ENCODE results near the gene COL5A1.

COL5A1 gene

GRCh38 chr9:134815435-134816214, 174.0 kb downstream of the COL5A1 start:
- DNase-seq (ENCODE audit: low spot score) = no peak

- DNase-seq (ENCODE audit: low spot score) = no peak
Observed at GRCh38 chr9:134816264-134816663, 174.7 kb downstream of the COL5A1 start.

DNA sequence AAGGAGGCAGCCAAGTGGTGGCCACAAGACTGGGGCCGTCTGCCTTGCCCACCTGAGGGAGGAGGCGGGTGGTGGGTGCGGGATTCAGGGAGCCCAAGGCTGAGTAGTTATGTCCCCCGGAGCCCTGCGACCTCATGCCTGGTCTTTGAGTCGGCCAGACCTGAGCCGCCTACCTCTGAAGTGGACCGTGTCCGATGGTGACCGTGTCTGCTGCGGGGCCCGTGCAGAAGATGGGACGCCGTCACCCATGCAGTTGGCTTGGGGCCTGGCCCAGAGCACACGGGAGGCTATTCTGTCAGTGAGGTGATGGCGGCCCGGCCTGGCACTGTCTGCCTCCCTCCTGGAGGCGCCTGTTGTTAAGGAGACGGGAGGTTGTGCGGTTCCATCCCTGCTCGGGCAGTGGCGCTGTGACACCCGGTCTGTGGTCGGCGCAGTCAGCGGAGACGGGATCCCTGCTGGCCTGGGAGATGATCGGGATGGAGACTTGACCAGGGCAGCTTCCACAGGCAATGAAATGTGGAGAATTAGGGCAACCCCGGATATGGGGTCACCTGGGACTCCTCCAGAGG, 176.5 kb downstream of the COL5A1 start:
- DNase-seq (ENCODE audit: low spot score) = no peak

GRCh38 chr9:134818591-134818990, 177.0 kb downstream of the COL5A1 start:
- DNase-seq (ENCODE audit: low spot score) = no peak

GRCh38 chr9:134820901-134821300, 179.3 kb downstream of the COL5A1 start:
- DNase-seq (ENCODE audit: low spot score) = no peak

- DNase-seq (ENCODE audit: low spot score) = no peak
Observed at GRCh38 chr9:134822541-134822940, 180.9 kb downstream of the COL5A1 start.

- no peak for DNase-seq (ENCODE audit: low spot score)
Observed at GRCh38 chr9:134823623-134824022, 182.0 kb downstream of the COL5A1 start.

- no peak for DNase-seq (ENCODE audit: low spot score)
Observed at GRCh38 chr9:134824583-134824982, 183.0 kb downstream of the COL5A1 start.

GRCh38 chr9:134825025-134825424, 183.4 kb downstream of the COL5A1 start:
- no peak for DNase-seq (ENCODE audit: low spot score)

DNA sequence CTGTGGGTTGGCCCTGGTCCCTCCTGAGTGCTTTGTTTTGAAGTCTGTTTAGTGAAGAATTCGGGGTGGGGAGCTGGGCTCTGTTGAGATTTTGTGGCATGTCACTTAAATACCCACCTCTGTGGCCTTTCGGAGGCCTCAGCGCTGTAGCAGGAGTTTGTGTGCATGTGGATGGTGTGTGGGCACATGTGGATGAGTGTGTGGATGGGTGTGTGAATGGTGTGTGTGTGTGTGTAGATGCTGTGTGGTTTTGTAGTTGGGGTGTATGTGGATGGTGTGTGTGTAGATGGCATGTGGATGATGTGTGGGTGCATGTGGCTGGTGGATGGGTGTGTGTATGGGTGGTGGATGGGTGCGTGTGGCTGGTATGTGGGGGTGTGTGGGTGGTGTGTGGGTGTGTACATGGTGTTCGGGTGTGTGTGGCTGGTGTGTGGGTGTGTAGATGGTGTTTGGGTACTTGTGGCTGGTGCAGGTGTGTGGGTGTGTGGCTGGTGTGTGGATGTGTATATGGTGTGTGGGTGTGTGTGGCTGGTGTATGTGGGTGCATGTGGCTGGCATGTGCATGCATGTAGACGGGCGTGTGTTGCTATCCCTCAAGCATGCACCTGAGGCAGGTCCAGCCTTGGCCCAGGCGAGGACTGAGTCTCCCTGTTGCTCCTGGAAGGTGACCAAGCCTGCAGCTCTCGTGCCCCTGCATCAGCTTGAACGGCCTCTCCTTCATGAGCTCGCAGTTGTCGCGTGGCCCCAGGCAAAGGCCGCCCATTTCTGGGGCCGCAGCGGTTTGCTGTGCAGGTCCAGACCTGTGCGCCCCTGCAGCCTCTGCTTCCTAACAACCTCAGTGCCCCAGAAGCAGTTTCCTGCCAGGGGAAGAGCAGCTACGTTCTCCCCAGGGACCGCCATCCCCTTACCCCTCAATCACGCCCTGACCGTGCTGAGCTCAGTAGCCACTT, 185.0 kb downstream of the COL5A1 start:
- DNase-seq (ENCODE audit: low spot score) = no peak

- no peak for DNase-seq (ENCODE audit: low spot score)
Observed at GRCh38 chr9:134827559-134827958, 186.0 kb downstream of the COL5A1 start.

- DNase-seq (ENCODE audit: low spot score) = no peak
Observed at GRCh38 chr9:134827993-134828392, 186.4 kb downstream of the COL5A1 start.

- DNase-seq (ENCODE audit: low spot score) = no peak
Observed at GRCh38 chr9:134828892-134829291, 187.3 kb downstream of the COL5A1 start.

GRCh38 chr9:134829356-134829937, 187.8 kb downstream of the COL5A1 start:
- DNase-seq (ENCODE audit: low spot score) = no peak

GRCh38 chr9:134830126-134830525, 188.5 kb downstream of the COL5A1 start:
- DNase-seq (ENCODE audit: low spot score) = no peak

- no peak for DNase-seq (ENCODE audit: low spot score)
Observed at GRCh38 chr9:134830926-134831720, 189.5 kb downstream of the COL5A1 start.

DNA sequence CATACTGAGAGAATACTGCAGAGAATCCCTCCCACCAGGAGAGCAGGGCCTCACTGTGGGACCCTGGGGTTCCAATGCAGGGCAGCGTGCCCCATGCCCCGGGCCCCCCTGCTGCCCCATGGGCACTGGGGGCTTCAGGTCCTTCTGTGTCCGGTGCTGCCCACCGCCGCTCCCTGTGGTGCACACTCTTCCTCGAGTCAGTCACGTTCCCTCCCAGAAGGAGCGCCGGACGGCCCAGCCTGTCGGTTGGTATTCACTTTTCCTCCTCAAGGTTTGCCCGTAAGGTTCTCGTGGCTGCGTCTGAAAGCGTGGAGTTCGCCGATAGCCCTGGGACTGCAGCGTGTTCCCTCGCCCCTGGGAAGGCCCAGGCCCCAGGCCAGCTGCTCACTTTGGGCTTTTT, 190.9 kb downstream of the COL5A1 start:
- no peak for DNase-seq (ENCODE audit: low spot score)

- no peak for DNase-seq (ENCODE audit: low spot score)
Observed at GRCh38 chr9:134833294-134833880, 191.8 kb downstream of the COL5A1 start.

GRCh38 chr9:134834217-134834956, 192.8 kb downstream of the COL5A1 start:
- no peak for DNase-seq (ENCODE audit: low spot score)

DNA sequence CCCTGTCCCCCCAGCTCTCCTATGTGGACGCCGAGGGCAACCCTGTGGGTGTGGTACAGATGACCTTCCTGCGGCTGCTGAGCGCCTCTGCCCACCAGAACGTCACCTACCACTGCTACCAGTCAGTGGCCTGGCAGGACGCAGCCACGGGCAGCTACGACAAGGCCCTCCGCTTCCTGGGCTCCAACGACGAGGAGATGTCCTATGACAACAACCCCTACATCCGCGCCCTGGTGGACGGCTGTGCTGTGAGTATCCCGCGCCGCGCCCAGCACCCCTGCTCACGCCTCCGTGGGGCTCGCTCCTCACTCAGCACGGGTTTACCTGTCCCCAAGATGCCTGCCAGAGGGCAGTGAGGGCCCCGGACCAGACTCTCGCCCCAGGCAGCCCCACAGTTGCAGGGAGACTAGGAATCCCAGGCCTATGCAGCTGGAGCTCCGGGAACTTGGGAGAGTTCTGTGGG, 193.4 kb downstream of the COL5A1 start:
- no peak for DNase-seq (ENCODE audit: low spot score)

All from pons (tissue), 1 donor.